ENCODE data around the gene ALDH1L2. TPM values are rescaled to one million over a fixed set of nuclear protein-coding genes. Genes with fewer than 3 reads are reported as not detected.
"Not testable (repeated sequence)": the region's sequence is repeated elsewhere in the genome, so short reads cannot be mapped to it uniquely, and the experiment has no call there.

Gene ALDH1L2
- total RNA-seq, 1 donor from 2014 or later: 4.0 TPM

DNA sequence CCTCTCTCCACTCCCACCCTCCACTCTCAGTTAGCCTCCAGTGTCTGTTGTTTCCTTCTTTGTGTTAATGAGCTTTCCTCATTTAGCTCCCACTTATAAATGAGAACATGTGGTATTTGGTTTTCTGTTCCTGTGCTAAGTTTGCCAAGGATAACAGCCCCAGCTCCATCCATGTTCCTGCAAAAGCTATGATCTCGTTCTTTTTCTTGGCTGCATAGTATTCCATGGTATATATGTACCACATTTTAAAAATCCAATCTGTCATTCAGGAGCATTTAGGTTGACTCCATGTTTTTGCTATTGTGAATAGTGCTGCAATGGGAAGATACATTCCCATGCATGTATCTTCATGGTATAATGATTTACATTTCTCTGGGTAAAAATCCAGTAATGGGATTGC lies 20.5 kb upstream of the ALDH1L2 start:
- H3K4me1 Mint-ChIP-seq: peaks cover 28% of the 10 kb centered on the region
- H3K27me3 Mint-ChIP-seq (ENCODE audit: low read depth): no peaks in the 10 kb centered on the region
- H3K27ac Mint-ChIP-seq (ENCODE audit: unreplicated experiment): no peak overlapping the region
- peaks cover 4% of the 10 kb centered on the region for H3K9me3 Mint-ChIP-seq
- TF ChIP-seq, protein P1, sequence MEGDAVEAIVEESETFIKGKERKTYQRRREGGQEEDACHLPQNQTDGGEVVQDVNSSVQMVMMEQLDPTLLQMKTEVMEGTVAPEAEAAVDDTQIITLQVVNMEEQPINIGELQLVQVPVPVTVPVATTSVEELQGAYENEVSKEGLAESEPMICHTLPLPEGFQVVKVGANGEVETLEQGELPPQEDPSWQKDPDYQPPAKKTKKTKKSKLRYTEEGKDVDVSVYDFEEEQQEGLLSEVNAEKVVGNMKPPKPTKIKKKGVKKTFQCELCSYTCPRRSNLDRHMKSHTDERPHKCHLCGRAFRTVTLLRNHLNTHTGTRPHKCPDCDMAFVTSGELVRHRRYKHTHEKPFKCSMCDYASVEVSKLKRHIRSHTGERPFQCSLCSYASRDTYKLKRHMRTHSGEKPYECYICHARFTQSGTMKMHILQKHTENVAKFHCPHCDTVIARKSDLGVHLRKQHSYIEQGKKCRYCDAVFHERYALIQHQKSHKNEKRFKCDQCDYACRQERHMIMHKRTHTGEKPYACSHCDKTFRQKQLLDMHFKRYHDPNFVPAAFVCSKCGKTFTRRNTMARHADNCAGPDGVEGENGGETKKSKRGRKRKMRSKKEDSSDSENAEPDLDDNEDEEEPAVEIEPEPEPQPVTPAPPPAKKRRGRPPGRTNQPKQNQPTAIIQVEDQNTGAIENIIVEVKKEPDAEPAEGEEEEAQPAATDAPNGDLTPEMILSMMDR (conservative IDR thresholded peaks at IDR 0.05): no peak
- no peaks in the 10 kb centered on the region for H3K36me3 Mint-ChIP-seq (ENCODE audit: low read depth)
- DNase-seq (ENCODE audit: low read depth, low spot score): no peak
- no peak overlapping the region for H3K4me3 Mint-ChIP-seq

DNA sequence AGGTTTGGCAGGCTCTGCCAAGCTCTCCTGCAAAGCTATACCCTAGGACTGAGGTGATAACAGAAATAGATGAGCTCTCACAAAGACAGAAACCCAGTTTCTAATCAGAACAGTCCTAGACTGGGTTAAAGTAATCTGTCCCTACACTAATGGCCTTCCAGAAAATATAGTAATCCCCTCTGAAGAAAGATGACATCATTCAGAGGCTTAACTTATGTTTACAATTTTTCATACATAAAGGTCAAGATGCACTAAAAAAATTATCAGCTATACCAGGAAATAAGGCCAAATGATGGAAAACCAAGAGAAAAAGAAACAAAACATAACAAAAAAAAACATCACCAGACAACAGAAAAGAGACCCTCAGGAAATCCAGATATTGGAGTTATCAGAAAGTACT lies 18.4 kb upstream of the ALDH1L2 start:
- peaks cover 8% of the 10 kb centered on the region for H3K9me3 Mint-ChIP-seq
- no peak overlapping the region for H3K27ac Mint-ChIP-seq (ENCODE audit: unreplicated experiment)
- TF ChIP-seq, protein P1 (conservative IDR thresholded peaks at IDR 0.05): no peak
- H3K4me3 Mint-ChIP-seq: no peak overlapping the region
- no peak for DNase-seq (ENCODE audit: low read depth, low spot score)
- H3K27me3 Mint-ChIP-seq (ENCODE audit: low read depth): peaks cover 5% of the 10 kb centered on the region
- H3K36me3 Mint-ChIP-seq (ENCODE audit: low read depth): peaks cover 3% of the 10 kb centered on the region
- peaks cover 12% of the 10 kb centered on the region for H3K4me1 Mint-ChIP-seq

DNA sequence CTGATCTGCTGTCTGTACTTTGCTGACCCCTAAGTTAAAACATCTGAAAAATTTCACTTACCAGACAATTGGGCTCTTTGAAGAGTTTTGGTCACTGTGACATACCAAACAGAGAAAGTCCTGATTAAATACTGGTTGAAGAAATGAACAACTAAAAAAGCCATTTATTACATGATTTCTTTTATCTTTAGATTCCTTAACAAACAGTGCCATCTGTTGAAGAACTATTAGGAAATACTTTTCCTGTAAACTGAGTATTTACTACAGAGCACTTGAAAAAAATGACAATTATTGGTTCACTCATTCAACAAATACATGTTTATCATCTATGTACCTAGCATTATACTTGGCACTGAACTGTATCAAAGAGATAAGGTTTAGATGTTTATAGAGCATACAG lies 16.7 kb upstream of the ALDH1L2 start:
- TF ChIP-seq, protein P1 (conservative IDR thresholded peaks at IDR 0.05): no peak
- Mint-ChIP-seq H3K36me3 (ENCODE audit: low read depth) (peaks cover 7% of the 10 kb centered on the region), H3K27ac (ENCODE audit: unreplicated experiment) (no peak overlapping the region), H3K4me1 (no peaks in the 10 kb centered on the region), H3K9me3 (peaks cover 8% of the 10 kb centered on the region), H3K4me3 (no peak overlapping the region), H3K27me3 (ENCODE audit: low read depth) (peaks cover 5% of the 10 kb centered on the region)
- no peak for DNase-seq (ENCODE audit: low read depth, low spot score)

DNA sequence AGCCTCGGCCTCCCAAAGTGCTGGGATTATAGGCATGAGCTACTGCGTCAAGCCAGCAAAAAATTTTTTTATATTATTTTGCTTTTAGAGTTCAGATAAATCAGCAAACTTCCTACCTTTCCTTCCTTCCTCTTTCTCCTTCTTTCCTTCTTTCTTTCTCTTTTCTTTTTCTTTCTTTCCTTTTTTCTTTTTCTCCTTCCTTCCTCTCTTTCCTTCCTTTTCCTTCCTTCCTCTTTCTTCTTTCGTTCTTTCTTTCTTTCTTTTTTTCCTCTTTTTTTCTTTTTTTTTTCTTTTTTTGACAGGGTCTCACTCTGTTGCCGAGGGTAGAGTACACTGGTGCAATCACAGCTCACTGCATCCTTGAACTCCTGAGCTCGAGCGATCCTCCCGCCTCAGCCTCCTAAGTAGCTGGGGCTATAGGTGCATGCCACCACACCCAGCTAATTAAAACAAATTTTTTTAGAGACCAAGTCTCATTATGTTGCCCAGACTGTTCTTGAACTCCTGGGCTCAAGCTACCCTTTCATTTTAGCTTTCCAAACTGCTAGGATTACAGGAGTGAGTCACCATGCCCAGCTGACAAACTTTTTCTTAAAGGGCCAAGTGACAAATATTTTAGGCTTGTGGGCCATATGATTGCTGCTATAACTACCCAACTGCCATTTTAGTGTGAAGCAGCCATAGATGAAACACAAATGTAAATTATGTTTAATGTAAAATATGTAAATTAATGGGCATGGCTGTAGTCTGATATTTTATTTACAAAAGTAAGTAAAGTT lies 16.1 kb upstream of the ALDH1L2 start:
- no peak for DNase-seq (ENCODE audit: low read depth, low spot score)
- Mint-ChIP-seq H3K27ac (ENCODE audit: unreplicated experiment) (peak overlapping the region; percentile 23), H3K4me1 (no peaks in the 10 kb centered on the region), H3K36me3 (ENCODE audit: low read depth) (peaks cover 7% of the 10 kb centered on the region), H3K27me3 (ENCODE audit: low read depth) (peaks cover 5% of the 10 kb centered on the region), H3K9me3 (peaks cover 11% of the 10 kb centered on the region), H3K4me3 (no peak overlapping the region)
- TF ChIP-seq, protein P1 (conservative IDR thresholded peaks at IDR 0.05): no peak

DNA sequence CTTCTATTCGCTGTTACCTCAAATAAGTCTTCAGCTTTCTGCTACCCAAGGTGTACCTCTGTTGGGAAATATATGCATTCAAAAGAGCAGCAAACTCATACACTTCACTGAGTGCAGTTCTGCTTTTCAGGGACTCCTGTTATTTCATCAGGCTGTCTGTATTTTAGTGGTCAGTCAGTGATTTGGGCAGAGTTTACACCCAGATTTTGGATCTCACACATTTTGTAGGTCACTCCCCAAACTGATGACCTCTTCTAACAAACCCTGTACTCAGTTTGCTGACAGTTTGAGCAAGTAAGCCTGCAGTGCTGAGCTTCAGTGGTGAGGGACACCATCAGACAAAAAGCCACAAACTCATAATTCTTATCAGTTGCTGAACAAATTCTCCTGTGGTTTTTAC lies 15.1 kb upstream of the ALDH1L2 start:
- no peaks in the 10 kb centered on the region for H3K4me1 Mint-ChIP-seq
- H3K27me3 Mint-ChIP-seq (ENCODE audit: low read depth): peaks cover 5% of the 10 kb centered on the region
- no peak overlapping the region for H3K4me3 Mint-ChIP-seq
- H3K9me3 Mint-ChIP-seq: peaks cover 11% of the 10 kb centered on the region
- H3K36me3 Mint-ChIP-seq (ENCODE audit: low read depth): peaks cover 7% of the 10 kb centered on the region
- DNase-seq (ENCODE audit: low read depth, low spot score): no peak
- TF ChIP-seq, protein P1 (conservative IDR thresholded peaks at IDR 0.05): no peak
- no peak overlapping the region for H3K27ac Mint-ChIP-seq (ENCODE audit: unreplicated experiment)

DNA sequence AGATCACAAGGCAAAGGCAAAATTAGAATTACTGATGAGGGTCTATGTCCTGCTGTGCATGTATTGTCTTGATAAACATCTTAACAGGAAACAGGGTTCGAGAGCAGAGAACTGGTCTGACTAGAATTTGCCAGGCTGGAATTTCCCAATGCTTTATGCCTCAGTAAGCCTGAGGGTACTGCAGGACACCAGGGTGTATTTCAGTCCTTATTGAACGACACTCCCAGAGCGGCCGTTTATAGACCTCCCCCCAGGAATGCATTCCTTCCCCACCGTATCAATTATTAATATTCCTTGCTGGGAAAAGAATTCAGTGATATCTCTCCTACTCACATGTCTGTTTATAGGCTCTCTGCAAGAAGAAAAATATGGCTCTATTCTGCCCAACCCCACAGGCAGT lies 11.1 kb upstream of the ALDH1L2 start:
- Mint-ChIP-seq H3K27me3 (ENCODE audit: low read depth) (peaks cover 36% of the 10 kb centered on the region), H3K9me3 (peaks cover 16% of the 10 kb centered on the region)
- H3K4me1 Mint-ChIP-seq; DNase-seq (ENCODE audit: low read depth, low spot score); H3K4me3 Mint-ChIP-seq; H3K27ac Mint-ChIP-seq (ENCODE audit: unreplicated experiment); H3K36me3 Mint-ChIP-seq (ENCODE audit: low read depth): not testable (repeated sequence)
